ENCODE results near the gene WDR17.

GRCh38 chr4:176209535-176209934 lies 143.9 kb downstream of the WDR17 start:
- TF ChIP-seq, protein P1, sequence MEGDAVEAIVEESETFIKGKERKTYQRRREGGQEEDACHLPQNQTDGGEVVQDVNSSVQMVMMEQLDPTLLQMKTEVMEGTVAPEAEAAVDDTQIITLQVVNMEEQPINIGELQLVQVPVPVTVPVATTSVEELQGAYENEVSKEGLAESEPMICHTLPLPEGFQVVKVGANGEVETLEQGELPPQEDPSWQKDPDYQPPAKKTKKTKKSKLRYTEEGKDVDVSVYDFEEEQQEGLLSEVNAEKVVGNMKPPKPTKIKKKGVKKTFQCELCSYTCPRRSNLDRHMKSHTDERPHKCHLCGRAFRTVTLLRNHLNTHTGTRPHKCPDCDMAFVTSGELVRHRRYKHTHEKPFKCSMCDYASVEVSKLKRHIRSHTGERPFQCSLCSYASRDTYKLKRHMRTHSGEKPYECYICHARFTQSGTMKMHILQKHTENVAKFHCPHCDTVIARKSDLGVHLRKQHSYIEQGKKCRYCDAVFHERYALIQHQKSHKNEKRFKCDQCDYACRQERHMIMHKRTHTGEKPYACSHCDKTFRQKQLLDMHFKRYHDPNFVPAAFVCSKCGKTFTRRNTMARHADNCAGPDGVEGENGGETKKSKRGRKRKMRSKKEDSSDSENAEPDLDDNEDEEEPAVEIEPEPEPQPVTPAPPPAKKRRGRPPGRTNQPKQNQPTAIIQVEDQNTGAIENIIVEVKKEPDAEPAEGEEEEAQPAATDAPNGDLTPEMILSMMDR (IDR thresholded peaks at IDR 0.05; ENCODE audit: insufficient read depth, low read depth, low read length), result no peak
- no peak for TF ChIP-seq EZH2 (IDR thresholded peaks at IDR 0.05; ENCODE audit: insufficient read depth, low read length)
